Ovary (tissue), 9 donors: ENCODE data around the gene PRELID3B. TPM values are rescaled to one million over a fixed set of nuclear protein-coding genes. Genes with fewer than 3 reads are reported as not detected.

ENCODE experiments used
- DNase-seq, 5 donors: peaks; one replicate each; pipeline ENCODE4 v3.0.0-alpha.2; 2019 to 2020
- H3K27ac ChIP-seq, 2 donors: fragments of 200-600 bp; one replicate each; pipeline versions ENCODE4 v1.5.1 to v1.8.0; 2019 to 2022
- H3K27me3 ChIP-seq: fragments of 200-600 bp; one replicate; pipeline ENCODE4 v1.8.0; 2022
- H3K36me3 ChIP-seq: fragments of 200-600 bp; sonication (generic); one replicate; pipeline ENCODE4 v1.5.1; 2019
- H3K4me1 ChIP-seq: one replicate; pipeline ENCODE4 v1.8.1; 2013; ENCODE audit warnings: mild to moderate bottlenecking, moderate library complexity; ENCODE audit not compliant: insufficient read depth
- H3K4me3 ChIP-seq: fragments of 200-600 bp; sonication (generic); one replicate; pipeline ENCODE4 v1.5.1; 2017
- H3K9me3 ChIP-seq, 2 donors: fragments of 200-600 bp in 1 of 2; sonication (generic) in 1 of 2; one replicate each; pipeline versions ENCODE4 v1.5.1 to v1.8.1; 2013 to 2019; ENCODE audit warnings: mild to moderate bottlenecking in 1 of 2, moderate library complexity in 1 of 2
- CTCF ChIP-seq, 3 donors: fragments of 450-650 bp in 2 of 3; fragments of 200-600 bp in 1 of 3; IDR thresholded peaks; one replicate each; pipeline versions ENCODE4 v1.5.1 to v1.8.0; 2016 to 2022; ENCODE audit warnings: antibody characterized with exemption in 3 of 3, mild to moderate bottlenecking in 1 of 3
- EP300 ChIP-seq: sonication (generic); formaldehyde crosslinking; IDR thresholded peaks from one replicate; pipeline ENCODE4 v1.6.1; 2017; ENCODE audit warnings: antibody characterized with exemption
- POLR2A ChIP-seq: fragments of 450-650 bp; IDR thresholded peaks from one replicate; pipeline ENCODE4 v1.6.1; 2017; ENCODE audit warnings: antibody characterized with exemption, mild to moderate bottlenecking, moderate library complexity
- WGBS, 3 donors: extraction: QIAGEN DNeasy Blood & Tissue Kit in 1 of 3; methylation state at CpG; one replicate each; pipeline versions ENCODE4 v1.1.5 to v1.1.7; 2013 to 2017; 5-methylcytosine and 5-hydroxymethylcytosine counted together
- intact Hi-C, 4 donors: fragments of 100-400 bp; cut with DNase I; formaldehyde crosslinking; loops; one replicate each; pipeline versions ENCODE4 v1.11.0 to v1.15.1; 2022 to 2023
- polyA plus RNA-seq, 2 donors: library from polyadenylated mRNA; stranded (reverse); fragments of 200-250 nt in 1 of 2; fragments of 350-450 nt in 1 of 2; fragmentation: Illumina TruSeq in 1 of 2; extraction: RNeasy Lipid Tissue Mini Kit (QIAGEN cat#74804) in 1 of 2; gene quantifications; one replicate each; pipeline ENCODE4 v1.2.3, GENCODE V29; 2013 to 2014
- total RNA-seq, 7 donors: library from RNA; depleted of rRNA in 2 of 7; stranded (reverse); fragments of >200 nt in 2 of 7; fragmentation: NEBNext Ultra II Directional in 3 of 7; extraction: Animal tissue kit (Norgen Biotek cat#: 25700) in 3 of 7; gene quantifications; one replicate each; pipeline versions ENCODE4 v1.1.0 to v1.2.4, GENCODE V29; 2016 to 2023
- donor health status: DM: no; HTN: no; CAD: no; lungs with moderate emphysema.
- donor health status: DM: no; HTN: no; CAD: no.
- donor health status: Bipolar disorder and iron deficiency.
- donor health status: DM: yes; HTN: yes; CAD: no.
- donor health status: DM: no; HTN: no; CAD: no.
- donor health status: DM: yes; HTN: yes; CAD: no.

The PRELID3B gene
- total and polyA plus RNA-seq, 9 donors, result 16.8 to 40.8 (median 29.2) TPM

GRCh38 chr20:58994390-58995159, 48.0 kb downstream of the PRELID3B start:
- H3K4me1 ChIP-seq, result no peaks in the 10 kb centered on the region
- H3K27ac ChIP-seq, result no peak overlapping the region
- no peaks in the 10 kb centered on the region for H3K27me3 ChIP-seq
- 70 to 80% (median 79%) methylated on average over 17 of the region's 17 CpGs for WGBS, 3 donors
- no peak for DNase-seq
- TF ChIP-seq EP300, result no peak
- no peak for TF ChIP-seq CTCF (IDR thresholded peaks at IDR 0.05)
- TF ChIP-seq POLR2A, result no peak
- no peak overlapping the region for H3K4me3 ChIP-seq
- H3K36me3 ChIP-seq, result no peaks in the 10 kb centered on the region
- no peaks in the 10 kb centered on the region for H3K9me3 ChIP-seq
- intact Hi-C loops, result loop anchor here in 1 of 4 donors (5.0 kb wide), 1 partner anchor 57 kb away; no protein-coding TSS in a partner anchor

- Histone ChIP-seq H3K27ac (no peak overlapping the region), H3K4me3 (no peak overlapping the region), H3K9me3 (no peaks in the 10 kb centered on the region), H3K27me3 (no peaks in the 10 kb centered on the region), H3K4me1 (no peaks in the 10 kb centered on the region), H3K36me3 (no peaks in the 10 kb centered on the region)
- WGBS, 3 donors, result 82 to 84% (median 83%) methylated on average over 23 of the region's 23 CpGs
- no peak for DNase-seq
- intact Hi-C loops, result no loop called here
- no peak for TF ChIP-seq EP300
- TF ChIP-seq POLR2A, result no peak
- TF ChIP-seq CTCF (IDR thresholded peaks at IDR 0.05), result no peak
Measured at GRCh38 chr20:58993332-58994248, 49.0 kb downstream of the PRELID3B start.

DNA sequence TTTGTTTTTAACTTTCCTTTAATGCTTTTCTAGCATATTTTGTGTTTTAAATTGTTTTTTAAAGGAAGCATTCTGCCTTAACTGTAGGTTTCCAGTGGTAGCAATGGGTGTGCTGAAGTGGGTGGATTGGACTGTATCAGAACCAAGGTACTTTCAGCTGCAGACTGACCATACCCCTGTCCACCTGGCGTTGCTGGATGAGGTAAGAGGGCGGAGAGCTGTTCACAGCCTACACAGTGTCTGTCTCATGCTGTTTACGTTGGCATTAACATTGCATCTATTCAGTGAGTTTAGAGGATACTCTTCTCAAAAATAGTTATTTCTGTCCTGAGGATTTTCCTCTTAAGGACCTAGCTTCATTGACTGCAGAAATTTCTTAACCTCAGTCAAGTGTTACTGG, 49.7 kb downstream of the PRELID3B start:
- no peaks in the 10 kb centered on the region for H3K36me3 ChIP-seq
- no peaks in the 10 kb centered on the region for H3K27me3 ChIP-seq
- H3K4me3 ChIP-seq, result no peak overlapping the region
- WGBS, 3 donors, result 89 to 92% (median 90%) methylated on average over 3 of the region's 3 CpGs
- DNase-seq, result no peak
- no peaks in the 10 kb centered on the region for H3K9me3 ChIP-seq
- no peak overlapping the region for H3K27ac ChIP-seq
- intact Hi-C loops, result no loop called here
- TF ChIP-seq POLR2A (no peak), EP300 (no peak), CTCF (IDR thresholded peaks at IDR 0.05) (no peak)
- H3K4me1 ChIP-seq, result no peaks in the 10 kb centered on the region

DNA sequence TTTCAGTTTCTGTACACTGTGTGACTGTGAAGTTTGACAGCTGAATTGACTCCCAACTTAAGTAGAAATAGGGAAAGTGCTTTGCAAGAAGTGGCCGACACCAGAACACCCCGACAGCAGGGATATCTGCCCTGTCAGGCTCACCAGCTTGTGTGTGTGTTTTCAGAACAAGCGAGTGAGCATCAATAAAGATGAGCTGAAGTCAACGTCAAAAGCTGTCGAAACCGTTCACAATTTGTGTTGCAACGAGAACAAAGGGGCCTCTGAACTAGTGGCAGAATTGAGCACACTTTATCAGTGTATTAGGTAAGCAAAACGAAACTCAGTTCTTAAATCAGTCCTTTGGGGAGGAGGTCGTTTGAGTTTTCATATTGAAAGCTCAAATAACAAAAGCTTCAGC, 50.9 kb downstream of the PRELID3B start:
- WGBS, 3 donors, result 30 to 77% (median 48%) methylated on average over 9 of the region's 9 CpGs
- DNase-seq, result no peak
- Histone ChIP-seq H3K4me3 (no peak overlapping the region), H3K27me3 (no peaks in the 10 kb centered on the region), H3K4me1 (no peaks in the 10 kb centered on the region), H3K36me3 (no peaks in the 10 kb centered on the region), H3K27ac (no peak overlapping the region), H3K9me3 (no peaks in the 10 kb centered on the region)
- TF ChIP-seq POLR2A, result no peak
- no peak for TF ChIP-seq EP300
- TF ChIP-seq CTCF (IDR thresholded peaks at IDR 0.05), result no peak
- intact Hi-C loops, result no loop called here
